Measurements from ENCODE around the gene GPR39. TPM values are rescaled to one million over a fixed set of nuclear protein-coding genes. Genes with fewer than 3 reads are reported as not detected.

Gene GPR39
- total and polyA plus RNA-seq, 2 donors (not counting 1 experiment from before 2014, with no cell fraction given), result not detected

GRCh38 chr2:132583666-132584360 is 167.2 kb downstream of the GPR39 start:
- no peak for ATAC-seq (ENCODE audit: low read depth)
- Histone ChIP-seq H3K4me2 (replicated peaks; ENCODE audit: low read depth, low read length, poor library complexity, severe bottlenecking) (no peak overlapping the region), H3K9me3 (ENCODE audit: control extremely low read depth in 1 of 3, control insufficient read depth in 2 of 3, insufficient read depth in 1 of 3, low read length in 2 of 3) (peaks cover 0 to 9% (median 0%) of the 10 kb centered on the region in 3 donors), H3K27ac (ENCODE audit: low read length in 2 of 2) (no peak overlapping the region), H3K79me2 (ENCODE audit: control insufficient read depth, insufficient read depth, low read length) (no peaks in the 10 kb centered on the region), H2AFZ (ENCODE audit: insufficient read depth, low read depth, low read length, poor library complexity, severe bottlenecking) (no peak overlapping the region), H3K4me1 (ENCODE audit: control insufficient read depth in 2 of 2, insufficient read depth in 2 of 2, low read length in 2 of 2) (no peaks in the 10 kb centered on the region), H3K27me3 (replicated peaks in 1 of 4; ENCODE audit: control extremely low read depth in 1 of 4, control insufficient read depth in 3 of 4, insufficient read depth in 4 of 4, low read length in 3 of 4) (no peaks in the 10 kb centered on the region), H4K20me1 (ENCODE audit: control insufficient read depth, insufficient read depth, low read length, poor library complexity, severe bottlenecking) (no peaks in the 10 kb centered on the region), H3K36me3 (replicated peaks in 1 of 2; ENCODE audit: control extremely low read depth in 1 of 2, control insufficient read depth in 1 of 2, extremely low read depth in 1 of 2, insufficient read depth in 2 of 2, low read length in 1 of 2) (no peaks in the 10 kb centered on the region), H3K9ac (ENCODE audit: low read length) (no peak overlapping the region), H3K4me3 (ENCODE audit: control extremely low read depth in 1 of 5, extremely low read depth in 1 of 5, insufficient read depth in 1 of 5, low read depth in 2 of 5, low read length in 4 of 5) (no peak overlapping the region)
- no peaks in the 10 kb centered on the region for H3K4me1 Mint-ChIP-seq
- WGBS (ENCODE audit: insufficient coverage), result 87% methylated on average over 10 of the region's 10 CpGs
- DNase-seq, result no peak
- H3K27me3 Mint-ChIP-seq, result no peaks in the 10 kb centered on the region
- ChIA-PET POLR2A (no interaction called here), CTCF (interaction anchor here (0.5 to 0.8 kb wide), 2 partner anchors 140 to 181 kb away, joined by 3 read pairs; no protein-coding TSS in a partner anchor)
- no peak overlapping the region for H3K4me3 Mint-ChIP-seq
- TF ChIP-seq EZH2 (IDR thresholded peaks at IDR 0.05; ENCODE audit: borderline replicate concordance, insufficient read depth, low read depth, low read length, poor library complexity, severe bottlenecking) (no peak), CTCF (IDR thresholded peaks at IDR 0.05) (no peak)
- no peak overlapping the region for H3K27ac Mint-ChIP-seq
- H3K9me3 Mint-ChIP-seq (ENCODE audit: insufficient read depth), result no peaks in the 10 kb centered on the region
- intact Hi-C loops (cut with micrococcal nuclease), result no loop called here

- TF ChIP-seq EZH2 (IDR thresholded peaks at IDR 0.05; ENCODE audit: borderline replicate concordance, insufficient read depth, low read depth, low read length, poor library complexity, severe bottlenecking), result no peak
- TF ChIP-seq CTCF (IDR thresholded peaks at IDR 0.05), result no peak
- peaks cover 0 to 9% (median 0%) of the 10 kb centered on the region in 3 donors for H3K9me3 ChIP-seq (ENCODE audit: control extremely low read depth in 1 of 3, control insufficient read depth in 2 of 3, insufficient read depth in 1 of 3, low read length in 2 of 3)
- no peaks in the 10 kb centered on the region for H3K79me2 ChIP-seq (ENCODE audit: control insufficient read depth, insufficient read depth, low read length)
- H3K4me2 ChIP-seq (replicated peaks; ENCODE audit: low read depth, low read length, poor library complexity, severe bottlenecking), result no peak overlapping the region
- H3K4me1 ChIP-seq (ENCODE audit: control insufficient read depth in 2 of 2, insufficient read depth in 2 of 2, low read length in 2 of 2), result no peaks in the 10 kb centered on the region
- Mint-ChIP-seq H3K9me3 (ENCODE audit: insufficient read depth) (no peaks in the 10 kb centered on the region), H3K4me1 (no peaks in the 10 kb centered on the region), H3K4me3 (no peak overlapping the region), H3K27ac (no peak overlapping the region), H3K27me3 (no peaks in the 10 kb centered on the region)
- no peak overlapping the region for H2AFZ ChIP-seq (ENCODE audit: insufficient read depth, low read depth, low read length, poor library complexity, severe bottlenecking)
- H3K36me3 ChIP-seq (replicated peaks in 1 of 2; ENCODE audit: control extremely low read depth in 1 of 2, control insufficient read depth in 1 of 2, extremely low read depth in 1 of 2, insufficient read depth in 2 of 2, low read length in 1 of 2), result no peaks in the 10 kb centered on the region
- DNase-seq (no peak), ATAC-seq (ENCODE audit: low read depth) (no peak)
- WGBS (ENCODE audit: insufficient coverage), result 95% methylated on average over 35 of the region's 36 CpGs
- no peak overlapping the region for H3K4me3 ChIP-seq (ENCODE audit: control extremely low read depth in 1 of 5, extremely low read depth in 1 of 5, insufficient read depth in 1 of 5, low read depth in 2 of 5, low read length in 4 of 5)
- ChIA-PET CTCF (no interaction called here), POLR2A (no interaction called here)
- no peak overlapping the region for H3K9ac ChIP-seq (ENCODE audit: low read length)
- H3K27me3 ChIP-seq (replicated peaks in 1 of 4; ENCODE audit: control extremely low read depth in 1 of 4, control insufficient read depth in 3 of 4, insufficient read depth in 4 of 4, low read length in 3 of 4), result no peaks in the 10 kb centered on the region
- no peaks in the 10 kb centered on the region for H4K20me1 ChIP-seq (ENCODE audit: control insufficient read depth, insufficient read depth, low read length, poor library complexity, severe bottlenecking)
- intact Hi-C loops (cut with micrococcal nuclease), result no loop called here
- no peak overlapping the region for H3K27ac ChIP-seq (ENCODE audit: low read length in 2 of 2)
Measured at GRCh38 chr2:132584976-132585817, 168.6 kb downstream of the GPR39 start.

Measured in B cell (primary cell).